Mesenchymal stem cell (in vitro differentiated cells and primary cell): ENCODE results near the gene COX8C.

ENCODE experiments used
- DNase-seq: peaks from one replicate; pipeline ENCODE4 v3.0.0-alpha.2; 2013
- H2AFZ ChIP-seq: one replicate; pipeline ENCODE4 v1.6.1; 2013; ENCODE audit warnings: low read depth, mild to moderate bottlenecking, control low read depth, inconsistent platforms, low read length, moderate library complexity
- H2AK5ac ChIP-seq: 2 replicates; pipeline ENCODE4 v1.6.1; 2013; ENCODE audit warnings: low read length, moderate library complexity, mild to moderate bottlenecking, inconsistent platforms; ENCODE audit not compliant: severe bottlenecking
- H2BK120ac ChIP-seq: one replicate; pipeline ENCODE4 v1.6.1; 2013; ENCODE audit warnings: low read depth, mild to moderate bottlenecking, inconsistent platforms, low read length, moderate library complexity
- H2BK12ac ChIP-seq, 2 experiments: one replicate each; pipeline ENCODE4 v1.6.1; 2013; ENCODE audit warnings: inconsistent platforms in 2 of 2, low read length in 2 of 2, mild to moderate bottlenecking in 2 of 2, moderate library complexity in 2 of 2, control low read depth in 1 of 2
- H2BK15ac ChIP-seq: one replicate; pipeline ENCODE4 v1.6.1; 2013; ENCODE audit warnings: mild to moderate bottlenecking, low read depth, inconsistent platforms; ENCODE audit not compliant: poor library complexity, severe bottlenecking
- H2BK5ac ChIP-seq: 2 replicates; pipeline ENCODE4 v1.6.1; 2013; ENCODE audit warnings: low read depth, mild to moderate bottlenecking, low read length, control low read depth, inconsistent platforms; ENCODE audit not compliant: poor library complexity, severe bottlenecking
- H3K14ac ChIP-seq, 2 experiments: one replicate each; pipeline ENCODE4 v1.6.1; 2013; ENCODE audit warnings: inconsistent platforms in 2 of 2, low read length in 2 of 2, control low read depth in 1 of 2, mild to moderate bottlenecking in 1 of 2, moderate library complexity in 1 of 2
- H3K18ac ChIP-seq, 2 experiments: one replicate each; pipeline ENCODE4 v1.6.1; 2013; ENCODE audit warnings: inconsistent platforms in 2 of 2, low read length in 2 of 2, control low read depth in 1 of 2, low read depth in 1 of 2, mild to moderate bottlenecking in 1 of 2
- H3K23ac ChIP-seq, 2 experiments: one replicate each; pipeline ENCODE4 v1.6.1; 2013; ENCODE audit warnings: inconsistent platforms in 2 of 2, low read length in 2 of 2, mild to moderate bottlenecking in 2 of 2, moderate library complexity in 2 of 2, control low read depth in 1 of 2
- H3K27ac ChIP-seq: 2 replicates; pipeline ENCODE4 v1.5.1; 2013; ENCODE audit warnings: mild to moderate bottlenecking, moderate library complexity, low read length, control low read depth, inconsistent platforms; ENCODE audit not compliant: poor library complexity, severe bottlenecking
- H3K27me3 ChIP-seq, 2 experiments: 2 replicates each; pipeline versions ENCODE4 v1.6.1 to v1.7.0; 2013; ENCODE audit warnings: low read length in 2 of 2, mild to moderate bottlenecking in 2 of 2, moderate library complexity in 2 of 2, control low read depth in 1 of 2, inconsistent platforms in 1 of 2; ENCODE audit not compliant: control insufficient read depth in 1 of 2, insufficient read depth in 1 of 2
- H3K36me3 ChIP-seq, 2 experiments: 2 replicates each; pipeline versions ENCODE4 v1.6.1 to v1.7.0; 2013; ENCODE audit warnings: low read length in 2 of 2, control low read depth in 1 of 2, inconsistent platforms in 1 of 2, low read depth in 1 of 2, mild to moderate bottlenecking in 1 of 2; ENCODE audit not compliant: insufficient read depth in 2 of 2, control insufficient read depth in 1 of 2
- H3K4ac ChIP-seq, 2 experiments: one replicate each; pipeline ENCODE4 v1.6.1; 2013; ENCODE audit warnings: inconsistent platforms in 2 of 2, low read length in 2 of 2, mild to moderate bottlenecking in 2 of 2, moderate library complexity in 2 of 2, control low read depth in 1 of 2, low read depth in 1 of 2
- H3K4me1 ChIP-seq: 2 replicates; pipeline ENCODE4 v1.6.1; 2013; ENCODE audit warnings: low read depth, low read length, control low read depth; ENCODE audit not compliant: control insufficient read depth, insufficient read depth
- H3K4me2 ChIP-seq: 2 replicates; pipeline ENCODE4 v1.6.1; 2013; ENCODE audit warnings: low read length, mild to moderate bottlenecking, inconsistent platforms; ENCODE audit not compliant: poor library complexity, severe bottlenecking
- H3K4me3 ChIP-seq, 2 experiments: 2 replicates each; pipeline versions ENCODE4 v1.5.1 to v1.7.0; 2013; ENCODE audit warnings: low read length in 2 of 2, mild to moderate bottlenecking in 2 of 2, control low read depth in 1 of 2, low read depth in 1 of 2; ENCODE audit not compliant: insufficient read depth in 1 of 2
- H3K79me1 ChIP-seq: replicated peaks from 2 replicates; pipeline ENCODE4 v1.6.1; 2013; ENCODE audit warnings: mild to moderate bottlenecking, control low read depth, low read length, inconsistent platforms; ENCODE audit not compliant: poor library complexity, severe bottlenecking
- H3K9ac ChIP-seq: 2 replicates; pipeline ENCODE4 v1.7.0; 2013; ENCODE audit warnings: mild to moderate bottlenecking, low read length, moderate library complexity
- H3K9me3 ChIP-seq: 2 replicates; pipeline ENCODE4 v1.7.0; 2013; ENCODE audit warnings: mild to moderate bottlenecking, low read length; ENCODE audit not compliant: control insufficient read depth
- H4K8ac ChIP-seq: one replicate; pipeline ENCODE4 v1.6.1; 2013; ENCODE audit warnings: inconsistent platforms, mild to moderate bottlenecking, low read length, moderate library complexity
- H4K91ac ChIP-seq: one replicate; pipeline ENCODE4 v1.6.1; 2013; ENCODE audit warnings: mild to moderate bottlenecking, low read length, inconsistent platforms
- WGBS: methylation state at CpG from one replicate; pipeline ENCODE4 v1.1.7; 2013; ENCODE audit warnings: mixed read lengths; 5-methylcytosine and 5-hydroxymethylcytosine counted together

Gene COX8C

GRCh38 chr14:93302688-93303581, 44.0 kb upstream of the COX8C start:
- H3K18ac ChIP-seq: no peak overlapping the region
- H3K27ac ChIP-seq: peak overlapping the region; percentile 99
- no peak overlapping the region for H2BK120ac ChIP-seq
- H4K91ac ChIP-seq: no peak overlapping the region
- over 99% methylated on average over 7 of the region's 12 CpGs for WGBS
- H3K9ac ChIP-seq: no peak overlapping the region
- no peak overlapping the region for H2BK12ac ChIP-seq
- H3K4me2 ChIP-seq: no peak overlapping the region
- no peak overlapping the region for H3K23ac ChIP-seq
- H4K8ac ChIP-seq: no peak overlapping the region
- no peaks in the 10 kb centered on the region for H3K27me3 ChIP-seq
- no peaks in the 10 kb centered on the region for H3K9me3 ChIP-seq
- DNase-seq: no peak
- H3K4ac ChIP-seq: no peak overlapping the region
- no peaks in the 10 kb centered on the region for H3K36me3 ChIP-seq
- peaks cover 16% of the 10 kb centered on the region for H3K4me1 ChIP-seq
- H3K4me3 ChIP-seq: no peak overlapping the region
- no peak overlapping the region for H3K14ac ChIP-seq
- H3K79me1 ChIP-seq: peaks cover 2% of the 10 kb centered on the region
- H2AK5ac ChIP-seq: peak overlapping the region; percentile 81
- no peak overlapping the region for H2AFZ ChIP-seq
- H2BK15ac ChIP-seq: no peak overlapping the region
- no peak overlapping the region for H2BK5ac ChIP-seq

GRCh38 chr14:93303659-93304058, 43.3 kb upstream of the COX8C start:
- Histone ChIP-seq H2BK12ac (no peak overlapping the region), H4K8ac (no peak overlapping the region), H3K4ac (no peak overlapping the region), H3K27ac (no peak overlapping the region), H3K36me3 (no peaks in the 10 kb centered on the region), H2BK120ac (no peak overlapping the region), H2BK15ac (no peak overlapping the region), H3K4me3 (no peak overlapping the region), H3K4me1 (peaks cover 16% of the 10 kb centered on the region), H2BK5ac (no peak overlapping the region), H3K23ac (no peak overlapping the region), H3K27me3 (no peaks in the 10 kb centered on the region), H3K9me3 (no peaks in the 10 kb centered on the region), H4K91ac (no peak overlapping the region), H3K18ac (no peak overlapping the region), H3K14ac (no peak overlapping the region), H2AFZ (no peak overlapping the region), H2AK5ac (peak overlapping the region; percentile 85), H3K9ac (no peak overlapping the region), H3K79me1 (no peaks in the 10 kb centered on the region), H3K4me2 (no peak overlapping the region)
- WGBS: 71% methylated on average over 3 of the region's 3 CpGs
- DNase-seq: no peak

- no peak overlapping the region for H2BK120ac ChIP-seq
- no peak overlapping the region for H2AFZ ChIP-seq
- peak overlapping the region; percentile 29 for H3K9ac ChIP-seq
- peak; percentile 63 for DNase-seq
- H3K27me3 ChIP-seq: no peaks in the 10 kb centered on the region
- H3K4me3 ChIP-seq: no peak overlapping the region
- H3K27ac ChIP-seq: peak overlapping the region; percentile 78
- peaks cover 16% of the 10 kb centered on the region for H3K4me1 ChIP-seq
- no peak overlapping the region for H3K14ac ChIP-seq
- no peaks in the 10 kb centered on the region for H3K9me3 ChIP-seq
- no peak overlapping the region for H4K8ac ChIP-seq
- H4K91ac ChIP-seq: no peak overlapping the region
- H3K36me3 ChIP-seq: no peaks in the 10 kb centered on the region
- H2BK12ac ChIP-seq: no peak overlapping the region
- H3K79me1 ChIP-seq: peaks cover 2% of the 10 kb centered on the region
- no CpG with 5 or more reads among the region's 1 CpG for WGBS
- H3K4me2 ChIP-seq: no peak overlapping the region
- H2AK5ac ChIP-seq: no peak overlapping the region
- no peak overlapping the region for H3K23ac ChIP-seq
- no peak overlapping the region for H2BK5ac ChIP-seq
- no peak overlapping the region for H2BK15ac ChIP-seq
- no peak overlapping the region for H3K4ac ChIP-seq
- no peak overlapping the region for H3K18ac ChIP-seq
These were observed 42.2 kb upstream of the COX8C start for GRCh38 chr14:93304771-93305170.

GRCh38 chr14:93305725-93306418, 41.1 kb upstream of the COX8C start:
- Histone ChIP-seq H3K9me3 (no peaks in the 10 kb centered on the region), H3K4me3 (no peak overlapping the region), H3K27ac (peak overlapping the region; percentile 6), H2AFZ (no peak overlapping the region), H3K14ac (no peak overlapping the region), H3K4ac (no peak overlapping the region), H3K9ac (no peak overlapping the region), H2BK12ac (no peak overlapping the region), H3K36me3 (no peaks in the 10 kb centered on the region), H2BK15ac (peak overlapping the region; percentile 80), H3K79me1 (peaks cover 2% of the 10 kb centered on the region), H3K27me3 (no peaks in the 10 kb centered on the region), H2BK5ac (no peak overlapping the region), H3K23ac (no peak overlapping the region), H3K18ac (no peak overlapping the region), H4K8ac (no peak overlapping the region), H3K4me1 (peaks cover 16% of the 10 kb centered on the region), H2BK120ac (no peak overlapping the region), H4K91ac (no peak overlapping the region), H3K4me2 (no peak overlapping the region), H2AK5ac (peak overlapping the region; percentile 33)
- WGBS: 95% methylated on average over 4 of the region's 6 CpGs
- no peak for DNase-seq
